HCT116 (cell line): ENCODE data around the gene TMEM243. TPM values are rescaled to one million over a fixed set of nuclear protein-coding genes. Genes with fewer than 3 reads are reported as not detected.

ENCODE experiments used
- ATAC-seq: fragments of 200-7000 bp; cut with Tn5 transposase; 2 replicates; pipeline ENCODE4 v1.9.1; 2020; ENCODE audit warnings: mild to moderate bottlenecking, moderate library complexity
- BruUV-seq: library from RNA; stranded (reverse); fragments of 400-500 nt; replicated peaks from 2 replicates; lab custom pipeline; 2021; lab: Mats Ljungman, UMichigan
- CTCF ChIA-PET: fragments of 300-600 bp; sonication (Branson Sonifier 250); formaldehyde crosslinking; loops from one replicate; lab custom pipeline; 2021; ENCODE audit warnings: antibody characterized with exemption; lab: Charles Lee
- POLR2A ChIA-PET: fragments of 300-600, 350-600 bp; sonication (Branson Sonifier 250); formaldehyde crosslinking; loops from one replicate; lab custom pipeline; 2021; ENCODE audit warnings: antibody characterized with exemption; lab: Charles Lee
- RAD21 ChIA-PET, 2 experiments: fragments of 300-600 bp; sonication (Branson Sonifier 250); formaldehyde crosslinking; loops; one replicate each; lab custom pipeline; 2023; ENCODE audit warnings: low total read pairs in 2 of 2; ENCODE audit not compliant: uncharacterized antibody in 2 of 2, unreplicated experiment in 2 of 2, low non-redundant PET in 1 of 2; lab: Charles Lee
- DNase-seq: peaks from one replicate; pipeline ENCODE4 v3.0.0-alpha.2; 2010; ENCODE audit warnings: low read depth, low spot score
- H2AFZ ChIP-seq: fragments of 200-600 bp; shearing (Covaris generic), sonication (generic); 2 replicates; pipeline ENCODE4 v1.6.1; 2017; ENCODE audit warnings: low read depth, mixed run types, mixed read lengths, antibody characterized with exemption, low read length; ENCODE audit not compliant: poor library complexity, severe bottlenecking
- H3K27ac ChIP-seq: 2 replicates; pipeline ENCODE4 v1.5.1; 2012; ENCODE audit warnings: low read depth, low read length
- H3K27me3 ChIP-seq: fragments of 200-600 bp; sonication (generic); 2 replicates; pipeline ENCODE4 v1.6.1; 2016; ENCODE audit warnings: mixed run types, low read length, mixed read lengths; ENCODE audit not compliant: insufficient read depth
- H3K36me3 ChIP-seq, 2 experiments: fragments of 200-500 bp in 1 of 2; fragments of 200-600 bp in 1 of 2; sonication (Bioruptor generic) in 1 of 2; sonication (generic) in 1 of 2; 2 replicates each; pipeline versions ENCODE4 v1.5.1 to v1.6.1; 2014 to 2016; ENCODE audit warnings: low read length in 2 of 2, inconsistent platforms in 1 of 2, mixed read lengths in 1 of 2, mixed run types in 1 of 2; ENCODE audit not compliant: insufficient read depth in 2 of 2, control insufficient read depth in 1 of 2
- H3K4me1 ChIP-seq, 2 experiments: fragments of 200-600 bp in 1 of 2; sonication (generic) in 1 of 2; 2 replicates each; pipeline versions ENCODE4 v1.5.1 to v1.6.1; 2012 to 2017; ENCODE audit warnings: low read length in 2 of 2, inconsistent platforms in 1 of 2, mild to moderate bottlenecking in 1 of 2, mixed read lengths in 1 of 2, mixed run types in 1 of 2, moderate library complexity in 1 of 2; ENCODE audit not compliant: insufficient read depth in 2 of 2, control insufficient read depth in 1 of 2
- H3K4me2 ChIP-seq: fragments of 200-600 bp; sonication (generic); 2 replicates; pipeline ENCODE4 v1.6.1; 2017; ENCODE audit warnings: mixed run types, low read length, mixed read lengths
- H3K4me3 ChIP-seq, 2 experiments: fragments of 200-600 bp in 1 of 2; sonication (generic) in 1 of 2; replicated peaks in 1 of 2; 2 replicates each; pipeline ENCODE4 v1.5.1; 2011 to 2016; ENCODE audit warnings: low read length in 2 of 2, control low read depth in 1 of 2, low read depth in 1 of 2, mild to moderate bottlenecking in 1 of 2, mixed read lengths in 1 of 2, mixed run types in 1 of 2
- H3K79me2 ChIP-seq: fragments of 200-600 bp; sonication (generic); 2 replicates; pipeline ENCODE4 v1.6.1; 2017; ENCODE audit warnings: mild to moderate bottlenecking, mixed run types, low read length, moderate library complexity, mixed read lengths; ENCODE audit not compliant: insufficient read depth
- H3K9ac ChIP-seq: fragments of 200-600 bp; sonication (generic); 2 replicates; pipeline ENCODE4 v1.6.1; 2016; ENCODE audit warnings: low read length, mixed read lengths
- H3K9me2 ChIP-seq: fragments of 200-600 bp; sonication (generic), shearing (Covaris generic); 2 replicates; pipeline ENCODE4 v1.6.1; 2017; ENCODE audit warnings: mixed run types, mild to moderate bottlenecking, moderate library complexity; ENCODE audit not compliant: insufficient read depth
- H3K9me3 ChIP-seq, 2 experiments: fragments of 200-500 bp in 1 of 2; fragments of 200-600 bp in 1 of 2; sonication (Bioruptor generic) in 1 of 2; sonication (generic) in 1 of 2; 2 replicates each; pipeline ENCODE4 v1.6.1; 2014 to 2017; ENCODE audit warnings: low read length in 2 of 2, mixed read lengths in 2 of 2, inconsistent platforms in 1 of 2, low read depth in 1 of 2, mild to moderate bottlenecking in 1 of 2, mixed run types in 1 of 2, moderate library complexity in 1 of 2; ENCODE audit not compliant: control insufficient read depth in 1 of 2, insufficient read depth in 1 of 2
- H4K20me1 ChIP-seq: fragments of 200-600 bp; sonication (generic), shearing (Covaris generic); 2 replicates; pipeline ENCODE4 v1.6.1; 2017; ENCODE audit warnings: mixed run types, mild to moderate bottlenecking, moderate library complexity; ENCODE audit not compliant: insufficient read depth
- CBX3 ChIP-seq: IDR thresholded peaks from 2 replicates; pipeline ENCODE4 v1.6.1; 2012; ENCODE audit warnings: low read depth
- CEBPB ChIP-seq: IDR thresholded peaks from 2 replicates; pipeline ENCODE4 v1.6.1; 2012; ENCODE audit warnings: low read depth
- EGR1 ChIP-seq: IDR thresholded peaks from 2 replicates; pipeline ENCODE4 v1.6.1; 2012; ENCODE audit warnings: low read depth
- FOSL1 ChIP-seq: IDR thresholded peaks from 2 replicates; pipeline ENCODE4 v1.6.1; 2012; ENCODE audit warnings: low read depth
- POLR2A ChIP-seq: IDR thresholded peaks from 2 replicates; pipeline ENCODE4 v1.7.0; 2011; ENCODE audit warnings: borderline replicate concordance; ENCODE audit not compliant: insufficient read depth, insufficient read length; ENCODE audit errors: extremely low read depth
- POLR2AphosphoS5 ChIP-seq: IDR thresholded peaks from 2 replicates; pipeline ENCODE4 v1.6.1; 2011; ENCODE audit warnings: mild to moderate bottlenecking, low read depth, low read length, moderate library complexity
- REST ChIP-seq: IDR thresholded peaks from 2 replicates; pipeline ENCODE4 v1.6.1; 2012; ENCODE audit warnings: low read depth
- SIN3A ChIP-seq: IDR thresholded peaks from 2 replicates; pipeline ENCODE4 v1.6.1; 2012; ENCODE audit warnings: low read depth
- SP1 ChIP-seq: IDR thresholded peaks from 2 replicates; pipeline ENCODE4 v1.6.1; 2012; ENCODE audit warnings: low read depth
- SRF ChIP-seq: IDR thresholded peaks from 2 replicates; pipeline ENCODE4 v1.6.1; 2012; ENCODE audit warnings: low read depth
- ZFX ChIP-seq: fragments of 450-650 bp; IDR thresholded peaks from 2 replicates; pipeline ENCODE4 v1.6.1; 2017
- ZNF274 ChIP-seq: fragments of 200-500 bp; sonication (Bioruptor generic); IDR thresholded peaks from 2 replicates; pipeline ENCODE4 v1.6.1; 2014; ENCODE audit warnings: mild to moderate bottlenecking, low read depth, low read length, inconsistent platforms
- intact Hi-C: fragments of 100-400 bp; cut with micrococcal nuclease; formaldehyde crosslinking; loops from 2 replicates; pipeline ENCODE4 v1.10.0; 2022
- total RNA-seq: library from RNA; stranded (reverse); gene quantifications from one replicate; pipeline ENCODE4 v1.2.1, GENCODE V29; 2021; ENCODE audit not compliant: unreplicated experiment
- TF ChIP-seq, protein P1 (sequence below): IDR thresholded peaks from 2 replicates; pipeline ENCODE4 v1.6.1; 2012
- TF ChIP-seq, protein P2 (sequence below): IDR thresholded peaks from 2 replicates; pipeline ENCODE4 v1.6.1; 2012
- TF ChIP-seq, protein P3 (sequence below), 3 experiments: fragments of 200-600 bp in 1 of 3; sonication (generic) in 1 of 3; IDR thresholded peaks in 2 of 3; conservative IDR thresholded peaks in 1 of 3; 2 replicates each; pipeline ENCODE4 v1.5.1; 2012 to 2017; ENCODE audit warnings: low read depth in 2 of 3, low read length in 2 of 3, antibody characterized with exemption in 1 of 3, borderline replicate concordance in 1 of 3, control low read depth in 1 of 3, mild to moderate bottlenecking in 1 of 3, mixed read lengths in 1 of 3, mixed run types in 1 of 3, moderate library complexity in 1 of 3; ENCODE audit not compliant: insufficient read depth in 1 of 3

Gene TMEM243
- total RNA-seq, 1 experiment from 2014 or later, result 23.3 TPM

GRCh38 chr7:87225696-87226095, 6.2 kb upstream of the TMEM243 start:
- Histone ChIP-seq H3K4me1 (peaks cover 0 to 8% of the 10 kb centered on the region in 2 experiments; a peak in 3 of 4 replicates), H4K20me1 (no peaks in the 10 kb centered on the region), H3K9me2 (no peaks in the 10 kb centered on the region), H3K36me3 (no peaks in the 10 kb centered on the region), H3K4me3 (no peak overlapping the region), H3K4me2 (no peak overlapping the region), H3K27ac (no peak overlapping the region), H3K9me3 (no peaks in the 10 kb centered on the region), H3K9ac (no peak overlapping the region), H2AFZ (no peak overlapping the region), H3K27me3 (no peaks in the 10 kb centered on the region), H3K79me2 (no peaks in the 10 kb centered on the region)
- ChIA-PET POLR2A (no interaction called here), CTCF (no interaction called here), RAD21 (no interaction called here)
- DNase-seq (no peak), ATAC-seq (peak; percentile 58; the same call in 1 of the 2 replicates)
- BruUV-seq, result no TSS peak
- TF ChIP-seq FOSL1, result peak; percentile 17; the same call in 1 of the 2 replicates
- TF ChIP-seq POLR2AphosphoS5, result no peak
- intact Hi-C loops, result no loop called here

DNA sequence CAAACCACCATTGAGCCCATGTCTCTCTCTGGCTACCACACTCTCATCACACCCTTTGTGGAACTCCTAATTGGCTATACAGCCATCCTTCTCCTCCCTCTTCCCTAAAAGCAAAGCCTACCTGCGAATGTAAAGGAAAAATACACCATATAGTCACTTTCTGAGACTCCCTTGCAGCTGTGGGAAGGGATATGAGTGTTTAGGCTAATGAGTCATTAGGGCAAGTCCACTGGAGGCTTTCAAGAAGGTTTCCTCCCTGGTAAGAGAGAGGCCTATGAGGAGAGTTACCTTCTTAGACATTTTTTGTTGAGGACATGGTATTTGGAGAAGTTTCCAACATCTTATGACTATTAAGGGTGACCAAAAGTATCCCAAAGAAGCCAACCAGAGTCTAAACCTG, 4.1 kb upstream of the TMEM243 start:
- Histone ChIP-seq H4K20me1 (no peaks in the 10 kb centered on the region), H3K4me2 (no peak overlapping the region), H3K27ac (no peak overlapping the region), H3K9me3 (no peaks in the 10 kb centered on the region), H3K79me2 (peaks cover 15% of the 10 kb centered on the region), H2AFZ (no peak overlapping the region), H3K9ac (no peak overlapping the region), H3K4me3 (no peak overlapping the region)
- intact Hi-C loops, result loop anchor here (5.0 kb wide), 1 partner anchor 296 kb away; no protein-coding TSS in a partner anchor
- no peak for DNase-seq
- BruUV-seq, result no TSS peak
- ATAC-seq, result no peak
- ChIA-PET POLR2A (no interaction called here), RAD21 (no interaction called here)
- TF ChIP-seq CEBPB (no peak), REST (no peak), EGR1 (no peak), ZNF274 (no peak), SRF (no peak), SIN3A (no peak), CBX3 (no peak), POLR2A (no peak), SP1 (no peak), ZFX (no peak)
- TF ChIP-seq, protein P1, sequence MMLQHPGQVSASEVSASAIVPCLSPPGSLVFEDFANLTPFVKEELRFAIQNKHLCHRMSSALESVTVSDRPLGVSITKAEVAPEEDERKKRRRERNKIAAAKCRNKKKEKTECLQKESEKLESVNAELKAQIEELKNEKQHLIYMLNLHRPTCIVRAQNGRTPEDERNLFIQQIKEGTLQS, result no peak
- TF ChIP-seq, protein P2, sequence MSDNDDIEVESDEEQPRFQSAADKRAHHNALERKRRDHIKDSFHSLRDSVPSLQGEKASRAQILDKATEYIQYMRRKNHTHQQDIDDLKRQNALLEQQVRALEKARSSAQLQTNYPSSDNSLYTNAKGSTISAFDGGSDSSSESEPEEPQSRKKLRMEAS, result no peak
- TF ChIP-seq, protein P3, sequence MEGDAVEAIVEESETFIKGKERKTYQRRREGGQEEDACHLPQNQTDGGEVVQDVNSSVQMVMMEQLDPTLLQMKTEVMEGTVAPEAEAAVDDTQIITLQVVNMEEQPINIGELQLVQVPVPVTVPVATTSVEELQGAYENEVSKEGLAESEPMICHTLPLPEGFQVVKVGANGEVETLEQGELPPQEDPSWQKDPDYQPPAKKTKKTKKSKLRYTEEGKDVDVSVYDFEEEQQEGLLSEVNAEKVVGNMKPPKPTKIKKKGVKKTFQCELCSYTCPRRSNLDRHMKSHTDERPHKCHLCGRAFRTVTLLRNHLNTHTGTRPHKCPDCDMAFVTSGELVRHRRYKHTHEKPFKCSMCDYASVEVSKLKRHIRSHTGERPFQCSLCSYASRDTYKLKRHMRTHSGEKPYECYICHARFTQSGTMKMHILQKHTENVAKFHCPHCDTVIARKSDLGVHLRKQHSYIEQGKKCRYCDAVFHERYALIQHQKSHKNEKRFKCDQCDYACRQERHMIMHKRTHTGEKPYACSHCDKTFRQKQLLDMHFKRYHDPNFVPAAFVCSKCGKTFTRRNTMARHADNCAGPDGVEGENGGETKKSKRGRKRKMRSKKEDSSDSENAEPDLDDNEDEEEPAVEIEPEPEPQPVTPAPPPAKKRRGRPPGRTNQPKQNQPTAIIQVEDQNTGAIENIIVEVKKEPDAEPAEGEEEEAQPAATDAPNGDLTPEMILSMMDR (IDR thresholded peaks at IDR 0.05 in 2 of 3, conservative IDR thresholded peaks at IDR 0.05 in 1 of 3; ENCODE audit: borderline replicate concordance in 1 of 3, insufficient read depth in 1 of 3, low read depth in 2 of 3, low read length in 2 of 3), result no peak
- TF ChIP-seq, all 23 proteins: peak for 0
- Histone ChIP-seq H3K27me3 (no peaks in the 10 kb centered on the region), H3K9me2 (no peaks in the 10 kb centered on the region), H3K4me1 (peaks cover 0 to 19% of the 10 kb centered on the region in 2 experiments; a peak in 3 of 4 replicates), H3K36me3 (no peaks in the 10 kb centered on the region)
- CTCF ChIA-PET, result no interaction called here
